PC-3 (cell line): ENCODE data around the gene NDUFC2. TPM values are rescaled to one million over a fixed set of nuclear protein-coding genes. Genes with fewer than 3 reads are reported as not detected.

Source experiments
- ATAC-seq: fragments of 200-7000 bp; cut with Tn5 transposase; 2 replicates; pipeline ENCODE4 v1.9.1; 2020; ENCODE audit warnings: mild to moderate bottlenecking, moderate library complexity
- BruUV-seq: library from RNA; stranded (reverse); fragments of 400-500 nt; replicated peaks from 2 replicates; lab custom pipeline; 2021; lab: Mats Ljungman, UMichigan
- CTCF ChIA-PET: fragments of 300-600 bp; sonication (Branson Sonifier 250); formaldehyde crosslinking; loops from one replicate; lab custom pipeline; 2022; ENCODE audit warnings: antibody characterized with exemption; lab: Charles Lee
- POLR2A ChIA-PET: fragments of 300-600 bp; sonication (Branson Sonifier 250); formaldehyde crosslinking; loops from one replicate; lab custom pipeline; 2022; ENCODE audit warnings: antibody characterized with exemption; ENCODE audit not compliant: unreplicated experiment; lab: Charles Lee
- DNase-seq: peaks from one replicate; pipeline ENCODE4 v3.0.0-alpha.2; 2015
- H2AFZ ChIP-seq: fragments of 300-600 bp; sonication (generic); 2 replicates; pipeline ENCODE4 v1.6.0; 2016; ENCODE audit warnings: antibody characterized with exemption, low read length
- H3F3A ChIP-seq: fragments of 300-600 bp; sonication (generic); one replicate; pipeline ENCODE4 v1.6.0; 2017; ENCODE audit warnings: antibody characterized with exemption, low read length, control low read depth, mild to moderate bottlenecking; ENCODE audit not compliant: unreplicated experiment
- H3K27ac ChIP-seq: fragments of 300-600 bp; sonication (generic); 2 replicates; pipeline ENCODE4 v1.5.1; 2016; ENCODE audit warnings: mild to moderate bottlenecking, low read length
- H3K27me3 ChIP-seq: fragments of 300-600 bp; sonication (generic); 2 replicates; pipeline ENCODE4 v1.6.1; 2016; ENCODE audit warnings: low read length, mixed read lengths
- H3K36me3 ChIP-seq: fragments of 300-600 bp; sonication (generic); 2 replicates; pipeline ENCODE4 v1.6.1; 2016; ENCODE audit warnings: low read depth, mixed run types, low read length, mixed read lengths
- H3K4me1 ChIP-seq: fragments of 300-600 bp; sonication (generic); 2 replicates; pipeline ENCODE4 v1.5.1; 2016; ENCODE audit warnings: low read length; ENCODE audit not compliant: insufficient read depth
- H3K4me2 ChIP-seq: fragments of 300-600 bp; sonication (generic); 2 replicates; pipeline ENCODE4 v1.6.0; 2016; ENCODE audit warnings: low read length
- H3K4me3 ChIP-seq: fragments of 300-600 bp; sonication (generic); 2 replicates; pipeline ENCODE4 v1.5.1; 2016; ENCODE audit warnings: mild to moderate bottlenecking, low read length, mixed read lengths
- H3K79me2 ChIP-seq: fragments of 300-600 bp; sonication (generic); 2 replicates; pipeline ENCODE4 v1.6.1; 2017; ENCODE audit warnings: low read length, mixed read lengths
- H3K9ac ChIP-seq: fragments of 300-600 bp; sonication (generic); 2 replicates; pipeline ENCODE4 v1.6.0; 2016; ENCODE audit warnings: mild to moderate bottlenecking, low read length
- H3K9me2 ChIP-seq: fragments of 300-600 bp; sonication (generic); replicated peaks from 2 replicates; pipeline ENCODE4 v1.6.1; 2016; ENCODE audit warnings: mixed run types, low read length, mixed read lengths
- H3K9me3 ChIP-seq: fragments of 300-600 bp; sonication (generic); 2 replicates; pipeline ENCODE4 v1.6.1; 2016; ENCODE audit warnings: low read length, mixed read lengths
- H4K20me1 ChIP-seq: fragments of 300-600 bp; sonication (generic); 2 replicates; pipeline ENCODE4 v1.6.1; 2016; ENCODE audit warnings: low read length, mixed read lengths
- CTCF ChIP-seq: fragments of 300-600 bp; sonication (generic); conservative IDR thresholded peaks from 2 replicates; pipeline ENCODE4 v1.5.1; 2017; ENCODE audit warnings: antibody characterized with exemption, low read depth, mild to moderate bottlenecking, low read length
- EZH2 ChIP-seq: fragments of 300-600 bp; sonication (generic); IDR thresholded peaks from one replicate; pipeline ENCODE4 v1.6.1; 2017; ENCODE audit warnings: antibody characterized with exemption, mild to moderate bottlenecking, low read length; ENCODE audit not compliant: unreplicated experiment
- EZH2phosphoT487 ChIP-seq: fragments of 300-600 bp; sonication (generic); IDR thresholded peaks from 2 replicates; pipeline ENCODE4 v1.6.1; 2018; ENCODE audit warnings: mild to moderate bottlenecking, antibody characterized with exemption, low read length, borderline replicate concordance
- intact Hi-C: fragments of 100-400 bp; cut with micrococcal nuclease; formaldehyde crosslinking; loops from 2 replicates; pipeline ENCODE4 v1.9.0; 2023
- total RNA-seq: library from RNA; depleted of rRNA; stranded (reverse); fragments of >200 nt; gene quantifications from 2 replicates; pipeline ENCODE4 v1.2.3, GENCODE V29; 2014

Gene NDUFC2
- total RNA-seq, 1 experiment from 2014 or later: 304 TPM

DNA sequence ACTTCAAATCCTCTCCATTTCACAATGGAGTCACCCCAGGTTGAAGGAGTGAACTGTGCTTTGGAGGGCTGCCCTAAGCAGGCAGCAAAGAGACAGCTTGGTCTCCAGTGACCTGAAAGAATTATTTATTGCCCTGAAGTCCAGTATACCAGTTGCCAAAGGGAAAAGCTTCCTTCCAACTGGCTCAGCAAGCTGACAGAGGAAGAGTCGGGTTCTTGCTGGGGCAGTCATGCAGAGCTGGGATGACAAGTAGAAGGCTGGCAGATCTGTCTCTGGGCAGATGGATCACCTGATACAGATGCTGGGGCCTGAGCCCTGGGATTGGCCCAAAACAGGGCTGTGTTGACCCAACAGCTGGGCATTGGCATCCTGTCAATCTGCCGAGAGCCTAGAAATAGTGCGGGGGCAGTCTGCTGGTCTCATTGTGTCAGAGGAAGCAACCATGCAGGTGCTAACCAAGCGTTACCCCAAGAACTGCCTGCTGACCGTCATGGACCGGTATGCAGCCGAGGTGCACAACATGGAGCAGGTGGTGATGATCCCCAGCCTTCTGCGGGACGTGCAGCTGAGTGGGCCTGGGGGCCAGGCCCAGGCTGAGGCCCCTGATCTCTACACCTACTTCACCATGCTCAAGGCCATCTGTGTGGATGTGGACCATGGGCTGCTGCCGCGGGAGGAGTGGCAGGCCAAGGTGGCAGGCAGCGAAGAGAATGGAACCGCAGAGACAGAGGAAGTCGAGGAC lies 16.1 kb downstream of the NDUFC2 start, which contains the start of gene THRSP:
Gene THRSP (plus strand): TSS at position 422 of the 742 bp plus-strand sequence. CDS start 21 bp downstream, at position 443.
- Histone ChIP-seq H3K4me1 (no peaks in the 10 kb centered on the region), H3K9me3 (no peaks in the 10 kb centered on the region), H3K36me3 (peaks cover 4% of the 10 kb centered on the region; the same call in 1 of the 2 replicates), H3K27me3 (no peaks in the 10 kb centered on the region), H3K27ac (no peak within 1 kb of the TSS), H4K20me1 (no peaks in the 10 kb centered on the region), H3F3A (no peaks in the 10 kb centered on the region), H3K4me3 (no peak within 1 kb of the TSS), H2AFZ (no peak within 1 kb of the TSS), H3K9ac (no peak within 1 kb of the TSS), H3K9me2 (no peaks in the 10 kb centered on the region), H3K79me2 (no peaks in the 10 kb centered on the region), H3K4me2 (no peak within 1 kb of the TSS)
- no peak for TF ChIP-seq EZH2
- TF ChIP-seq EZH2phosphoT487: no peak
- TF ChIP-seq CTCF: no peak
- ChIA-PET POLR2A (no interaction called here), CTCF (no interaction called here)
- intact Hi-C loops: no loop called here
- ATAC-seq (no peak), DNase-seq (no peak)
- BruUV-seq: no TSS peak

GRCh38 chr11:78062671-78063070 lies 17.0 kb downstream of the NDUFC2 start:
- CTCF ChIA-PET: no interaction called here
- ATAC-seq (no peak), DNase-seq (no peak)
- TF ChIP-seq EZH2 (no peak), CTCF (no peak), EZH2phosphoT487 (no peak)
- Histone ChIP-seq H3K4me2 (no peak overlapping the region), H3K9ac (no peak overlapping the region), H3K27ac (no peak overlapping the region), H2AFZ (no peak overlapping the region), H3K9me3 (no peaks in the 10 kb centered on the region), H3K9me2 (no peaks in the 10 kb centered on the region), H3K79me2 (no peaks in the 10 kb centered on the region), H3K4me1 (no peaks in the 10 kb centered on the region), H3F3A (no peaks in the 10 kb centered on the region), H3K4me3 (no peak overlapping the region), H4K20me1 (no peaks in the 10 kb centered on the region), H3K36me3 (peaks cover 2% of the 10 kb centered on the region; the same call in 1 of the 2 replicates), H3K27me3 (no peaks in the 10 kb centered on the region)
- intact Hi-C loops: no loop called here
- BruUV-seq: no TSS peak
- POLR2A ChIA-PET: no interaction called here

DNA sequence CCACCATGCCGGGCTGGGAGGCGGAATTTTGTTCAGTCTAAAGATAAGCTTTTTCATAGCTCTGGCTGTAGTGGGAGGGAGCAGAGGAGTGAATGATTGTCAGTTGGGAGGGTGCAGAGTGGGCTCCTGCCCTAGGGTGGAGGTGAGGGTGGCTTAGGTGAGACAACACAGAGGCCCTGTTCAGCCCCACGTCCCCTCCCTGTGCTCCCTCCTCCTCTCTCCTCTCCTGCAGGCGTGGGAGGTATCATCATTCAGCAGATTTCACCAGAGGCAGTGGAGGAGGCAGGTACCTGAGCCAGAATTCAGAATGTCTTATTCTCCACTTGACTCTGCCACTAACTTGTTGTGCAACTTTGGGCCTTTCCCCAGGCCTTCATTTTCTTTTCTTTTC lies 17.7 kb downstream of the NDUFC2 start:
- H3K79me2 ChIP-seq: no peaks in the 10 kb centered on the region
- no peak for ATAC-seq
- no peak for TF ChIP-seq CTCF
- no peak for TF ChIP-seq EZH2phosphoT487
- no peak for TF ChIP-seq EZH2
- no peak overlapping the region for H2AFZ ChIP-seq
- H3K4me2 ChIP-seq: no peak overlapping the region
- no peaks in the 10 kb centered on the region for H4K20me1 ChIP-seq
- ChIA-PET CTCF (no interaction called here), POLR2A (no interaction called here)
- no peak overlapping the region for H3K27ac ChIP-seq
- no TSS peak for BruUV-seq
- no peak for DNase-seq
- no peaks in the 10 kb centered on the region for H3K36me3 ChIP-seq
- intact Hi-C loops: no loop called here
- no peak overlapping the region for H3K4me3 ChIP-seq
- no peak overlapping the region for H3K9ac ChIP-seq
- H3K4me1 ChIP-seq: no peaks in the 10 kb centered on the region
- H3K27me3 ChIP-seq: no peaks in the 10 kb centered on the region
- no peaks in the 10 kb centered on the region for H3K9me3 ChIP-seq
- no peaks in the 10 kb centered on the region for H3K9me2 ChIP-seq
- no peaks in the 10 kb centered on the region for H3F3A ChIP-seq
